HepG2 (cell line): ENCODE data around the gene ANKRD11. TPM values are rescaled to one million over a fixed set of nuclear protein-coding genes. Genes with fewer than 3 reads are reported as not detected.

Experiments used
- ATAC-seq: fragments of 200-7000 bp; cut with Tn5 transposase; 3 replicates; pipeline ENCODE4 v1.9.1; 2020; ENCODE audit warnings: mild to moderate bottlenecking, moderate library complexity
- BruUV-seq: library from RNA; stranded (reverse); fragments of 400-500 nt; replicated peaks from 2 replicates; lab custom pipeline; 2021; lab: Mats Ljungman, UMichigan
- CTCF ChIA-PET: fragments of 300-600 bp; formaldehyde crosslinking; extraction: SDS; loops from one replicate; lab custom pipeline; 2021; ENCODE audit warnings: low total read pairs, inconsistent platforms, low intra/inter-chr PET ratio; lab: Yijun Ruan, JAX
- POLR2A ChIA-PET: fragments of 350-600 bp; sonication (Branson Sonifier 250); formaldehyde crosslinking; loops from one replicate; lab custom pipeline; 2020; ENCODE audit warnings: antibody characterized with exemption, inconsistent platforms; lab: Yijun Ruan, JAX
- DNase-seq: peaks from one replicate; pipeline ENCODE4 v3.0.0-alpha.2; 2015; ENCODE audit warnings: low spot score
- FAIRE-seq: peaks from 3 replicates; lab custom pipeline; 2011; peaks lifted over from hg19 to GRCh38; lab: Jason Lieb, UNC
- H2AFZ ChIP-seq: one replicate; pipeline ENCODE4 v1.6.1; 2011; ENCODE audit warnings: low read length, inconsistent platforms
- H3K27ac ChIP-seq: fragments of 300-600 bp; 3 replicates; pipeline ENCODE4 v1.8.0; 2011; ENCODE audit warnings: mixed run types, mild to moderate bottlenecking, mixed read lengths, low read length, inconsistent platforms; ENCODE audit not compliant: insufficient read depth; ENCODE audit errors: extremely low read length
- H3K27me3 ChIP-seq, 2 experiments: fragments of 200-600 bp in 1 of 2; 2 replicates in 1 of 2; 3 replicates in 1 of 2; pipeline versions ENCODE4 v1.6.0 to v1.8.0; 2011; ENCODE audit warnings: low read length in 2 of 2, mild to moderate bottlenecking in 2 of 2, moderate library complexity in 2 of 2, inconsistent platforms in 1 of 2; ENCODE audit not compliant: insufficient read depth in 2 of 2, control insufficient read depth in 1 of 2
- H3K36me3 ChIP-seq, 2 experiments: fragments of 200-600 bp in 1 of 2; replicated peaks in 1 of 2; 2 replicates in 1 of 2; 3 replicates in 1 of 2; pipeline versions ENCODE4 v1.5.1 to v1.8.0; 2011; ENCODE audit warnings: low read length in 2 of 2, inconsistent platforms in 1 of 2; ENCODE audit not compliant: insufficient read depth in 2 of 2, control insufficient read depth in 1 of 2
- H3K4me1 ChIP-seq: 2 replicates; pipeline ENCODE4 v1.5.1; 2012; ENCODE audit warnings: low read length, inconsistent platforms; ENCODE audit not compliant: insufficient read depth
- H3K4me2 ChIP-seq: 2 replicates; pipeline ENCODE4 v1.6.0; 2011; ENCODE audit warnings: low read depth, low read length, inconsistent platforms
- H3K4me3 ChIP-seq, 3 experiments: fragments of 200-600 bp in 1 of 3; sonication (generic), shearing (Covaris generic) in 1 of 3; replicated peaks in 1 of 3; 2 replicates each; pipeline ENCODE4 v1.5.1; 2011 to 2016; ENCODE audit warnings: low read length in 3 of 3, inconsistent platforms in 2 of 3, low read depth in 2 of 3, mild to moderate bottlenecking in 2 of 3, control low read depth in 1 of 3, mixed read lengths in 1 of 3; ENCODE audit not compliant: insufficient read depth in 1 of 3
- H3K79me2 ChIP-seq: one replicate; pipeline ENCODE4 v1.6.1; 2011; ENCODE audit warnings: low read length, inconsistent platforms; ENCODE audit not compliant: insufficient read depth
- H3K9ac ChIP-seq: 2 replicates; pipeline ENCODE4 v1.6.0; 2011; ENCODE audit warnings: mild to moderate bottlenecking, low read depth, low read length, inconsistent platforms; ENCODE audit not compliant: insufficient read depth
- H3K9me3 ChIP-seq: 2 replicates; pipeline ENCODE4 v1.5.1; 2012; ENCODE audit warnings: mild to moderate bottlenecking, low read length
- H4K20me1 ChIP-seq: 2 replicates; pipeline ENCODE4 v1.6.0; 2011; ENCODE audit warnings: inconsistent platforms, mild to moderate bottlenecking, low read length, moderate library complexity; ENCODE audit not compliant: insufficient read depth
- AGO1 ChIP-seq: fragments of 200-400 bp; formaldehyde crosslinking; IDR thresholded peaks from 2 replicates; pipeline ENCODE4 v1.6.1; 2017; ENCODE audit warnings: mild to moderate bottlenecking, low read depth, low read length, moderate library complexity; ENCODE audit not compliant: poor library complexity, severe bottlenecking
- ATF5 ChIP-seq: sonication (generic); formaldehyde crosslinking; IDR thresholded peaks from 2 replicates; pipeline ENCODE4 v1.4.0; 2020; ENCODE audit warnings: mild to moderate bottlenecking, low read depth, missing genetic modification reagents
- BCL3 ChIP-seq: sonication (generic); formaldehyde crosslinking; IDR thresholded peaks from 2 replicates; pipeline ENCODE4 v1.5.1; 2020; ENCODE audit warnings: mild to moderate bottlenecking, missing genetic modification reagents, moderate library complexity
- EZH2 ChIP-seq: conservative IDR thresholded peaks from 2 replicates; pipeline ENCODE4 v1.6.1; 2012; ENCODE audit warnings: mild to moderate bottlenecking, low read depth, low read length, moderate library complexity
- FLYWCH1 ChIP-seq: sonication (generic); formaldehyde crosslinking; IDR thresholded peaks from 2 replicates; pipeline ENCODE4 v1.8.1; 2023; ENCODE audit warnings: mild to moderate bottlenecking, missing genetic modification reagents
- KDM5B ChIP-seq: sonication (generic); formaldehyde crosslinking; IDR thresholded peaks from 2 replicates; pipeline ENCODE4 v1.4.0; 2020; ENCODE audit warnings: missing genetic modification reagents, mild to moderate bottlenecking, borderline replicate concordance
- MNT ChIP-seq: fragments of 450-650 bp; IDR thresholded peaks from 2 replicates; pipeline ENCODE4 v1.6.1; 2016
- NFRKB ChIP-seq: fragments of 450-650 bp; IDR thresholded peaks from 2 replicates; pipeline ENCODE4 v1.6.1; 2017
- SKI ChIP-seq: fragments of 450-650 bp; IDR thresholded peaks from one replicate; pipeline ENCODE4 v1.6.1; 2018; ENCODE audit warnings: mild to moderate bottlenecking; ENCODE audit not compliant: partially characterized antibody
- YEATS4 ChIP-seq: sonication (generic); formaldehyde crosslinking; IDR thresholded peaks from 2 replicates; pipeline ENCODE4 v1.4.0; 2020; ENCODE audit warnings: missing genetic modification reagents, borderline replicate concordance
- ZNF12 ChIP-seq: sonication (generic); formaldehyde crosslinking; IDR thresholded peaks from 2 replicates; pipeline ENCODE4 v1.5.0; 2020; ENCODE audit warnings: missing genetic modification reagents
- ZNF292 ChIP-seq: sonication (generic); formaldehyde crosslinking; IDR thresholded peaks from 2 replicates; pipeline ENCODE4 v1.8.1; 2022; ENCODE audit warnings: mild to moderate bottlenecking, low read depth, missing genetic modification reagents, borderline replicate concordance
- ZNF792 ChIP-seq: IDR thresholded peaks from 2 replicates; pipeline ENCODE4 v1.6.1; 2016
- ZSCAN30 ChIP-seq: sonication (generic); formaldehyde crosslinking; IDR thresholded peaks from 2 replicates; pipeline ENCODE4 v1.5.0; 2020; ENCODE audit warnings: mild to moderate bottlenecking, missing genetic modification reagents
- whole genome bisulfite sequencing: methylation state at CpG from one replicate; pipeline ENCODE4 v1.1.6; 2017; ENCODE audit warnings: low lambda C conversion rate; 5-methylcytosine and 5-hydroxymethylcytosine counted together
- in situ Hi-C: cut with HindIII; loops from 2 replicates; pipeline ENCODE4 v1.10.0; 2017; ENCODE audit warnings: low pct_unique_long_range_greater_than_20kb; ENCODE audit not compliant: extremely low pct_ligation_motif_present
- intact Hi-C: fragments of 100-400 bp; cut with micrococcal nuclease; formaldehyde crosslinking; loops from one replicate; pipeline ENCODE4 v1.10.0; 2022; ENCODE audit not compliant: unreplicated experiment
- polyA plus RNA-seq, 8 experiments: library from polyadenylated mRNA; depleted of rRNA in 3 of 8; stranded (reverse) in 7 of 8; unstranded in 1 of 8; fragments of >200 nt; fragmentation: Illumina TruSeq in 4 of 8; extraction: Trizol in 4 of 8; gene quantifications; 2 replicates each; pipeline versions ENCODE4 v1.2.1 to v1.2.3, GENCODE V29; 2011 to 2016; ENCODE audit warnings: low read depth in 4 of 8, missing spikeins in 1 of 8, mixed read lengths in 1 of 8; ENCODE audit not compliant: insufficient read depth in 1 of 8
- total RNA-seq, 5 experiments: library from RNA; depleted of rRNA; stranded (reverse); fragments of >200 nt; fragmentation: Illumina TruSeq; extraction: Trizol; gene quantifications; 2 replicates each; pipeline ENCODE4 v1.2.3, GENCODE V29; 2016; ENCODE audit warnings: low read depth in 1 of 5
- TF ChIP-seq, protein P1 (sequence below): sonication (generic); formaldehyde crosslinking; IDR thresholded peaks from 2 replicates; pipeline ENCODE4 v1.8.0; 2022; ENCODE audit warnings: missing genetic modification reagents, mild to moderate bottlenecking, inconsistent platforms, borderline replicate concordance
- TF ChIP-seq, protein P2 (sequence below): sonication (generic); formaldehyde crosslinking; IDR thresholded peaks from 2 replicates; pipeline ENCODE4 v1.9.0; 2021; ENCODE audit warnings: missing genetic modification reagents, borderline replicate concordance

The ANKRD11 gene
- total and polyA plus RNA-seq, 2 of the 13 experiments (the other 11 are each of a cell fraction or from before 2014, with no cell fraction given): 21.4 to 38.4 TPM

DNA sequence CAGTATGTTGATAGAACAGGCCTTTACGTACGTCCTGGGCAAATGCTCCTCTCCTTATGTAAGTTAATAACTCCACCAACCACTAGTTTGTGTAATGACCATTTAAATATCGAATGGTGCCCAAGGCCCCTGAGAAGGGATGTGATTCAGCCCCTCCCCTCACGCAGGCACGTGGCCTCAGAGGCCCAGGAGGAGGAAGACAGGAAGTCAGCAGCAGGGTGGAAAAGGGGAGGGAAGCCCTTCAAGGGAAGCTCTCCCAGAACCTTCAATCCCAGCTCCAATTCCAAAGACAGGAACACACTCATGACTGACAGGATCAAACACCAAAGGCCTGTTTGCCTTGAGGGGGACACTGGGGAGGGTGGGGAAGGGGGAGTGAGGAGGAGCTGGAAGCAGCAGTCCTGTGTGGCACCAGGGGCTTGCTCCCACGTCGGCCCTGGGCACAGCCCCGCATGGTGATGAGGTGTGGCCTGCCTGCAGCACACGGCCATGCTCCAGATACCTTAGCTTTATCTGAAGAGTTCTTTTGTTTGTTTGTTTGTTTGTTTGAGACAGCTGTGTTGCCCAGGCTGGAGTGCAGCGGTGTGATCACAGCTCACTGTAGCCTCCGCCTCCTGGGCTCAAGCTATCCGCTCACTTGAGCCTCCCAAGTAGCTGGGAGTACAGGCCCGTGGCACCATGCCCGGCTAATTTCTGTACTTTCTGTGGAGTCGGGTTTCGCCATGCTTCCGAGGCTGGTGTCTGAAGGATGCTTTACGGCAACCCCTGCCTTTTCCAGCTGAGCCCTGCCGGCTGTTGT, 167.8 kb downstream of the ANKRD11 start:
- peak; percentile 74 for DNase-seq
- ATAC-seq: peak; percentile 39
- BruUV-seq: no TSS peak
- Histone ChIP-seq H3K27ac (peak overlapping the region; percentile 46), H2AFZ (no peak overlapping the region), H3K79me2 (peaks cover 96% of the 10 kb centered on the region), H3K4me2 (peak overlapping the region; percentile 14; the same call in 1 of the 2 replicates), H4K20me1 (peaks cover 76% of the 10 kb centered on the region), H3K9ac (no peak overlapping the region), H3K27me3 (no peaks in the 10 kb centered on the region), H3K36me3 (peaks cover 6 to 25% of the 10 kb centered on the region in 2 experiments), H3K9me3 (no peaks in the 10 kb centered on the region), H3K4me3 (no peak overlapping the region), H3K4me1 (peaks cover 84% of the 10 kb centered on the region)
- POLR2A ChIA-PET: interaction anchor here (0.6 to 0.9 kb wide), 6 partner anchors 9 to 335 kb away, joined by 3 to 4 read pairs (median 3); partner anchors contain the start of genes CHMP1A and SPATA33
- CTCF ChIA-PET: no interaction called here
- intact Hi-C loops: no loop called here
- in situ Hi-C loops: loop anchor here (10.0 kb wide), 1 partner anchor 58 kb away; no protein-coding TSS in a partner anchor
- WGBS: 64% methylated on average over 19 of the region's 19 CpGs
- FAIRE-seq: peak; percentile 66
- no peak for TF ChIP-seq ATF5 (CRISPR knock-in tag)
- TF ChIP-seq EZH2: no peak
- TF ChIP-seq KDM5B: no peak
- TF ChIP-seq ZSCAN30 (CRISPR knock-in tag): no peak
- no peak for TF ChIP-seq SKI
- no peak for TF ChIP-seq NFRKB
- TF ChIP-seq ZNF292: 0 out of 2 replicates have a peak, but pooled peaks have one; percentile 27
- no peak for TF ChIP-seq ZNF792
- TF ChIP-seq, protein P1, sequence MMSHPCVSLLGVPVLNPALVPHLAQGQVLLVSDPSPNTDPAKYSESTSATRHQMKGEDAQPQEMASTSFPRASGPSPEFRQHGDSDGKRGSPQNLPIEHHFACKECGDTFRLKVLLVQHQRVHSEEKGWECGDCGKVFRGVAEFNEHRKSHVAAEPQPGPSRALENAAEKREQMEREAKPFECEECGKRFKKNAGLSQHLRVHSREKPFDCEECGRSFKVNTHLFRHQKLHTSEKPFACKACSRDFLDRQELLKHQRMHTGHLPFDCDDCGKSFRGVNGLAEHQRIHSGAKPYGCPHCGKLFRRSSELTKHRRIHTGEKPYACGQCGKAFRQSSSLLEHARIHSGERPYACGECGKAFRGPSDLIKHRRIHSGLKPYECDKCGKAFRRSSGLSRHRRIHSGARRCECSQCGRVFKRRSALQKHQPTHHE (CRISPR knock-in tag): no peak
- TF ChIP-seq MNT: 0 out of 2 replicates have a peak, but pooled peaks have one; percentile 14
- TF ChIP-seq YEATS4: no peak
- TF ChIP-seq BCL3 (CRISPR knock-in tag): no peak
- TF ChIP-seq, protein P2, sequence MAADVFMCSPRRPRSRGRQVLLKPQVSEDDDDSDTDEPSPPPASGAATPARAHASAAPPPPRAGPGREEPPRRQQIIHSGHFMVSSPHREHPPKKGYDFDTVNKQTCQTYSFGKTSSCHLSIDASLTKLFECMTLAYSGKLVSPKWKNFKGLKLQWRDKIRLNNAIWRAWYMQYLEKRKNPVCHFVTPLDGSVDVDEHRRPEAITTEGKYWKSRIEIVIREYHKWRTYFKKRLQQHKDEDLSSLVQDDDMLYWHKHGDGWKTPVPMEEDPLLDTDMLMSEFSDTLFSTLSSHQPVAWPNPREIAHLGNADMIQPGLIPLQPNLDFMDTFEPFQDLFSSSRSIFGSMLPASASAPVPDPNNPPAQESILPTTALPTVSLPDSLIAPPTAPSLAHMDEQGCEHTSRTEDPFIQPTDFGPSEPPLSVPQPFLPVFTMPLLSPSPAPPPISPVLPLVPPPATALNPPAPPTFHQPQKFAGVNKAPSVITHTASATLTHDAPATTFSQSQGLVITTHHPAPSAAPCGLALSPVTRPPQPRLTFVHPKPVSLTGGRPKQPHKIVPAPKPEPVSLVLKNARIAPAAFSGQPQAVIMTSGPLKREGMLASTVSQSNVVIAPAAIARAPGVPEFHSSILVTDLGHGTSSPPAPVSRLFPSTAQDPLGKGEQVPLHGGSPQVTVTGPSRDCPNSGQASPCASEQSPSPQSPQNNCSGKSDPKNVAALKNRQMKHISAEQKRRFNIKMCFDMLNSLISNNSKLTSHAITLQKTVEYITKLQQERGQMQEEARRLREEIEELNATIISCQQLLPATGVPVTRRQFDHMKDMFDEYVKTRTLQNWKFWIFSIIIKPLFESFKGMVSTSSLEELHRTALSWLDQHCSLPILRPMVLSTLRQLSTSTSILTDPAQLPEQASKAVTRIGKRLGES (CRISPR knock-in tag): no peak
- no peak for TF ChIP-seq ZNF12 (CRISPR knock-in tag)
- TF ChIP-seq AGO1: no peak
- no peak for TF ChIP-seq FLYWCH1 (CRISPR knock-in tag)
